ENCODE measurements around the gene TATDN3.
A peak's percentile ranks its signal among the peaks of the same experiment; 100 is the strongest.
"Not testable (repeated sequence)": the region's sequence is repeated elsewhere in the genome, so short reads cannot be mapped to it uniquely, and the experiment has no call there.

The TATDN3 gene

GRCh38 chr1:212779086-212779485 is 12.6 kb upstream of the TATDN3 start:
- H3K36me3 ChIP-seq (ENCODE audit: insufficient read depth, low read length) = peaks cover 17% of the 10 kb centered on the region
- H3K27me3 ChIP-seq (ENCODE audit: control insufficient read depth, insufficient read depth, low read length); H3K4me2 ChIP-seq (ENCODE audit: low read length); H3K4me1 ChIP-seq (ENCODE audit: control insufficient read depth, insufficient read depth, low read length); H3K9me3 ChIP-seq (replicated peaks; ENCODE audit: low read length); H3K9ac ChIP-seq (ENCODE audit: low read depth, low read length); H3K4me3 ChIP-seq (ENCODE audit: low read length): not testable (repeated sequence)

GRCh38 chr1:212780759-212781158 is 10.9 kb upstream of the TATDN3 start:
- no peak overlapping the region for H3K9ac ChIP-seq (ENCODE audit: low read depth, low read length)
- H3K4me3 ChIP-seq (ENCODE audit: low read length) = no peak overlapping the region
- no peak overlapping the region for H3K4me2 ChIP-seq (ENCODE audit: low read length)
- H3K4me1 ChIP-seq (ENCODE audit: control insufficient read depth, insufficient read depth, low read length) = peaks cover 8% of the 10 kb centered on the region
- H3K9me3 ChIP-seq (replicated peaks; ENCODE audit: low read length) = no peaks in the 10 kb centered on the region
- peaks cover 22% of the 10 kb centered on the region for H3K36me3 ChIP-seq (ENCODE audit: insufficient read depth, low read length)
- no peaks in the 10 kb centered on the region for H3K27me3 ChIP-seq (ENCODE audit: control insufficient read depth, insufficient read depth, low read length)

- Histone ChIP-seq H3K27me3 (ENCODE audit: control insufficient read depth, insufficient read depth, low read length) (no peaks in the 10 kb centered on the region), H3K36me3 (ENCODE audit: insufficient read depth, low read length) (peaks cover 22% of the 10 kb centered on the region), H3K4me3 (ENCODE audit: low read length) (no peak overlapping the region), H3K9ac (ENCODE audit: low read depth, low read length) (no peak overlapping the region), H3K4me1 (ENCODE audit: control insufficient read depth, insufficient read depth, low read length) (peaks cover 8% of the 10 kb centered on the region), H3K9me3 (replicated peaks; ENCODE audit: low read length) (no peaks in the 10 kb centered on the region), H3K4me2 (ENCODE audit: low read length) (no peak overlapping the region)
Observed at GRCh38 chr1:212781225-212781624, 10.5 kb upstream of the TATDN3 start.

GRCh38 chr1:212782422-212783154 is 9.1 kb upstream of the TATDN3 start:
- Histone ChIP-seq H3K4me2 (ENCODE audit: low read length) (peak overlapping the region; percentile 26), H3K27me3 (ENCODE audit: control insufficient read depth, insufficient read depth, low read length) (no peaks in the 10 kb centered on the region), H3K9ac (ENCODE audit: low read depth, low read length) (no peak overlapping the region), H3K36me3 (ENCODE audit: insufficient read depth, low read length) (peaks cover 30% of the 10 kb centered on the region), H3K4me1 (ENCODE audit: control insufficient read depth, insufficient read depth, low read length) (peaks cover 8% of the 10 kb centered on the region), H3K4me3 (ENCODE audit: low read length) (no peak overlapping the region), H3K9me3 (replicated peaks; ENCODE audit: low read length) (no peaks in the 10 kb centered on the region)

GRCh38 chr1:212783976-212784375 is 7.7 kb upstream of the TATDN3 start:
- Histone ChIP-seq H3K4me3 (ENCODE audit: low read length) (no peak overlapping the region), H3K36me3 (ENCODE audit: insufficient read depth, low read length) (peaks cover 30% of the 10 kb centered on the region), H3K4me2 (ENCODE audit: low read length) (no peak overlapping the region), H3K4me1 (ENCODE audit: control insufficient read depth, insufficient read depth, low read length) (peaks cover 8% of the 10 kb centered on the region), H3K9me3 (replicated peaks; ENCODE audit: low read length) (no peaks in the 10 kb centered on the region), H3K9ac (ENCODE audit: low read depth, low read length) (no peak overlapping the region), H3K27me3 (ENCODE audit: control insufficient read depth, insufficient read depth, low read length) (no peaks in the 10 kb centered on the region)

GRCh38 chr1:212785871-212786270 is 5.8 kb upstream of the TATDN3 start:
- Histone ChIP-seq H3K27me3 (ENCODE audit: control insufficient read depth, insufficient read depth, low read length) (no peaks in the 10 kb centered on the region), H3K9ac (ENCODE audit: low read depth, low read length) (no peak overlapping the region), H3K36me3 (ENCODE audit: insufficient read depth, low read length) (peaks cover 30% of the 10 kb centered on the region), H3K4me3 (ENCODE audit: low read length) (no peak overlapping the region), H3K4me2 (ENCODE audit: low read length) (no peak overlapping the region), H3K9me3 (replicated peaks; ENCODE audit: low read length) (no peaks in the 10 kb centered on the region), H3K4me1 (ENCODE audit: control insufficient read depth, insufficient read depth, low read length) (peaks cover 8% of the 10 kb centered on the region)

GRCh38 chr1:212791261-212791675 is 426 bp upstream of the TATDN3 start:
- peak overlapping the region; percentile 90 for H3K4me2 ChIP-seq (ENCODE audit: low read length)
- H3K4me1 ChIP-seq (ENCODE audit: control insufficient read depth, insufficient read depth, low read length) = peaks cover 5% of the 10 kb centered on the region
- peak overlapping the region; percentile 100 for H3K4me3 ChIP-seq (ENCODE audit: low read length)
- peak overlapping the region; percentile 99 for H3K9ac ChIP-seq (ENCODE audit: low read depth, low read length)
- peaks cover 10% of the 10 kb centered on the region for H3K36me3 ChIP-seq (ENCODE audit: insufficient read depth, low read length)
- no peaks in the 10 kb centered on the region for H3K9me3 ChIP-seq (replicated peaks; ENCODE audit: low read length)
- no peaks in the 10 kb centered on the region for H3K27me3 ChIP-seq (ENCODE audit: control insufficient read depth, insufficient read depth, low read length)

- Histone ChIP-seq H3K4me3 (ENCODE audit: low read length) (peak overlapping the region; percentile 100), H3K4me2 (ENCODE audit: low read length) (peak overlapping the region; percentile 90), H3K4me1 (ENCODE audit: control insufficient read depth, insufficient read depth, low read length) (peaks cover 8% of the 10 kb centered on the region), H3K9ac (ENCODE audit: low read depth, low read length) (peak overlapping the region; percentile 99), H3K36me3 (ENCODE audit: insufficient read depth, low read length) (peaks cover 8% of the 10 kb centered on the region), H3K27me3 (ENCODE audit: control insufficient read depth, insufficient read depth, low read length) (no peaks in the 10 kb centered on the region), H3K9me3 (replicated peaks; ENCODE audit: low read length) (no peaks in the 10 kb centered on the region)
Observed at GRCh38 chr1:212792396-212792908, 758 bp downstream of the TATDN3 start.

- H3K36me3 ChIP-seq (ENCODE audit: insufficient read depth, low read length) = peaks cover 8% of the 10 kb centered on the region
- no peak overlapping the region for H3K9ac ChIP-seq (ENCODE audit: low read depth, low read length)
- H3K4me3 ChIP-seq (ENCODE audit: low read length) = no peak overlapping the region
- H3K9me3 ChIP-seq (replicated peaks; ENCODE audit: low read length) = no peaks in the 10 kb centered on the region
- H3K4me2 ChIP-seq (ENCODE audit: low read length) = no peak overlapping the region
- no peaks in the 10 kb centered on the region for H3K27me3 ChIP-seq (ENCODE audit: control insufficient read depth, insufficient read depth, low read length)
- H3K4me1 ChIP-seq (ENCODE audit: control insufficient read depth, insufficient read depth, low read length) = peaks cover 13% of the 10 kb centered on the region
Observed at GRCh38 chr1:212794561-212795014, 2.9 kb downstream of the TATDN3 start.

- H3K4me2 ChIP-seq (ENCODE audit: low read length) = no peak overlapping the region
- no peaks in the 10 kb centered on the region for H3K9me3 ChIP-seq (replicated peaks; ENCODE audit: low read length)
- no peak overlapping the region for H3K9ac ChIP-seq (ENCODE audit: low read depth, low read length)
- peaks cover 8% of the 10 kb centered on the region for H3K36me3 ChIP-seq (ENCODE audit: insufficient read depth, low read length)
- H3K4me1 ChIP-seq (ENCODE audit: control insufficient read depth, insufficient read depth, low read length) = peaks cover 11% of the 10 kb centered on the region
- no peak overlapping the region for H3K4me3 ChIP-seq (ENCODE audit: low read length)
- H3K27me3 ChIP-seq (ENCODE audit: control insufficient read depth, insufficient read depth, low read length) = no peaks in the 10 kb centered on the region
Observed at GRCh38 chr1:212797681-212798080, 6.0 kb downstream of the TATDN3 start.

GRCh38 chr1:212805767-212806166 is 14.1 kb downstream of the TATDN3 start:
- H3K27me3 ChIP-seq (ENCODE audit: control insufficient read depth, insufficient read depth, low read length) = no peaks in the 10 kb centered on the region
- no peak overlapping the region for H3K9ac ChIP-seq (ENCODE audit: low read depth, low read length)
- no peaks in the 10 kb centered on the region for H3K4me1 ChIP-seq (ENCODE audit: control insufficient read depth, insufficient read depth, low read length)
- H3K9me3 ChIP-seq (replicated peaks; ENCODE audit: low read length) = no peaks in the 10 kb centered on the region
- H3K36me3 ChIP-seq (ENCODE audit: insufficient read depth, low read length) = no peaks in the 10 kb centered on the region
- no peak overlapping the region for H3K4me2 ChIP-seq (ENCODE audit: low read length)
- no peak overlapping the region for H3K4me3 ChIP-seq (ENCODE audit: low read length)

Measured in skeletal muscle satellite cell (primary cell).